ENCODE data around the gene TPD52L2. TPM values are rescaled to one million over a fixed set of nuclear protein-coding genes. Genes with fewer than 3 reads are reported as not detected.

Gene TPD52L2
- total RNA-seq, 4 donors from 2014 or later = 57.7 to 92.4 (median 59.8) TPM

- no peaks in the 10 kb centered on the region for H3K9me3 ChIP-seq
- intact Hi-C loops (cut with DNase I; ENCODE audit: low total_unique reads) (loop anchor here (2.0 kb wide), 2 partner anchors 34 to 64 kb away; partner anchors contain the start of genes DNAJC5 and TPD52L2), in situ Hi-C loops (cut with MboI; ENCODE audit: low sequenced_read_pairs in 4 of 4) (no loop called here)
- peak within 1 kb of the TSS; percentile 43 to 78 (median 66) for H3K27ac ChIP-seq
- peaks cover 3 to 19% of the 10 kb centered on the region in 2 donors for H3K4me1 ChIP-seq
- no peak for TF ChIP-seq POLR2A (IDR thresholded peaks at IDR 0.05)
- no peak for TF ChIP-seq CTCF (IDR thresholded peaks at IDR 0.05 in 4 of 5, conservative IDR thresholded peaks at IDR 0.05 in 1 of 5)
- DNase-seq (no peak), ATAC-seq (peak; percentile 74 to 82)
- peaks cover 0 to 6% (median 0%) of the 10 kb centered on the region in 3 donors for H3K27me3 ChIP-seq
- peak within 1 kb of the TSS; percentile 55 to 71 (median 58) for H3K4me3 ChIP-seq
- H3K36me3 ChIP-seq = no peaks in the 10 kb centered on the region
Measured at GRCh38 chr20:63830841-63831588, 34.1 kb upstream of the TPD52L2 start, which contains the start of gene ZBTB46. ZBTB46 (minus strand) TSS chr20:63831264; CDS start chr20:63790757, 40,507 bp downstream.

- peaks cover 3 to 19% of the 10 kb centered on the region in 2 donors for H3K4me1 ChIP-seq
- intact Hi-C loops (cut with DNase I; ENCODE audit: low total_unique reads) (loop anchor here (2.0 kb wide), 2 partner anchors 33 to 63 kb away; partner anchors contain the start of genes DNAJC5 and TPD52L2), in situ Hi-C loops (cut with MboI; ENCODE audit: low sequenced_read_pairs in 4 of 4) (no loop called here)
- H3K4me3 ChIP-seq = peak overlapping the region; percentile 46 to 65 (median 58)
- TF ChIP-seq POLR2A (IDR thresholded peaks at IDR 0.05) (no peak), CTCF (IDR thresholded peaks at IDR 0.05 in 4 of 5, conservative IDR thresholded peaks at IDR 0.05 in 1 of 5) (no peak)
- ATAC-seq = peak; percentile 34 to 39
- H3K27ac ChIP-seq = peak overlapping the region; percentile 26 to 71 (median 60)
- no peaks in the 10 kb centered on the region for H3K9me3 ChIP-seq
- no peak for DNase-seq
- H3K27me3 ChIP-seq = peaks cover 0 to 6% (median 0%) of the 10 kb centered on the region in 3 donors
- H3K36me3 ChIP-seq = no peaks in the 10 kb centered on the region
Measured at GRCh38 chr20:63831646-63831992, 33.5 kb upstream of the TPD52L2 start.

- peaks cover 0 to 6% (median 0%) of the 10 kb centered on the region in 3 donors for H3K27me3 ChIP-seq
- H3K36me3 ChIP-seq = no peaks in the 10 kb centered on the region
- intact Hi-C loops (cut with DNase I; ENCODE audit: low total_unique reads) = loop anchor here (2.0 kb wide), 2 partner anchors 33 to 63 kb away; partner anchors contain the start of genes DNAJC5 and TPD52L2
- DNase-seq (no peak), ATAC-seq (no peak)
- peaks cover 3 to 19% of the 10 kb centered on the region in 2 donors for H3K4me1 ChIP-seq
- H3K4me3 ChIP-seq = peak overlapping the region; percentile 46 to 65 (median 58)
- in situ Hi-C loops (cut with MboI; ENCODE audit: low sequenced_read_pairs in 4 of 4) = no loop called here
- no peaks in the 10 kb centered on the region for H3K9me3 ChIP-seq
- TF ChIP-seq POLR2A (IDR thresholded peaks at IDR 0.05) = no peak
- no peak for TF ChIP-seq CTCF (IDR thresholded peaks at IDR 0.05 in 4 of 5, conservative IDR thresholded peaks at IDR 0.05 in 1 of 5)
- peak overlapping the region; percentile 26 to 71 (median 60) for H3K27ac ChIP-seq
Measured at GRCh38 chr20:63831993-63832686, 32.9 kb upstream of the TPD52L2 start.

GRCh38 chr20:63833776-63834490 lies 31.1 kb upstream of the TPD52L2 start:
- H3K27ac ChIP-seq = peak overlapping the region in 2 of 4 donors; percentile 52 to 67
- H3K36me3 ChIP-seq = no peaks in the 10 kb centered on the region
- H3K27me3 ChIP-seq = peaks cover 0 to 6% (median 0%) of the 10 kb centered on the region in 3 donors
- peaks cover 3 to 19% of the 10 kb centered on the region in 2 donors for H3K4me1 ChIP-seq
- H3K9me3 ChIP-seq = no peaks in the 10 kb centered on the region
- ATAC-seq (no peak), DNase-seq (no peak)
- intact Hi-C loops (cut with DNase I; ENCODE audit: low total_unique reads) (no loop called here), in situ Hi-C loops (cut with MboI; ENCODE audit: low sequenced_read_pairs in 4 of 4) (no loop called here)
- TF ChIP-seq POLR2A (IDR thresholded peaks at IDR 0.05) (no peak), CTCF (IDR thresholded peaks at IDR 0.05 in 4 of 5, conservative IDR thresholded peaks at IDR 0.05 in 1 of 5) (no peak)
- H3K4me3 ChIP-seq = no peak overlapping the region

Data from gastrocnemius medialis (tissue), 4 donors.